GM12878 (cell line): ENCODE measurements around the gene CIDEA. TPM values are rescaled to one million over a fixed set of nuclear protein-coding genes. Genes with fewer than 3 reads are reported as not detected.

Experiments
- ATAC-seq: fragments of 200-7000 bp; cut with Tn5 transposase; 3 replicates; pipeline ENCODE4 v1.9.1; 2020; ENCODE audit warnings: mild to moderate bottlenecking, moderate library complexity
- BruUV-seq: library from RNA; stranded (reverse); fragments of 400-500 nt; replicated peaks from 2 replicates; lab custom pipeline; 2021; lab: Mats Ljungman, UMichigan
- CTCF ChIA-PET: fragments of 300-600 bp; sonication (Branson Sonifier 250); formaldehyde crosslinking; extraction: SDS; loops from one replicate; lab custom pipeline; 2021; ENCODE audit warnings: inconsistent platforms; lab: Yijun Ruan, JAX
- POLR2A ChIA-PET: fragments of 350-600 bp; formaldehyde crosslinking; extraction: SDS; loops from one replicate; lab custom pipeline; 2021; ENCODE audit warnings: inconsistent platforms; lab: Charles Lee
- RAD21 ChIA-PET: fragments of 300-600 bp; sonication (Branson Sonifier 250); formaldehyde crosslinking; loops from one replicate; lab custom pipeline; 2023; ENCODE audit warnings: antibody characterized with exemption; ENCODE audit not compliant: unreplicated experiment; lab: Charles Lee
- SMC1A ChIA-PET: fragments of 300-600 bp; sonication (Branson Sonifier 250); formaldehyde crosslinking; loops from one replicate; lab custom pipeline; 2023; ENCODE audit not compliant: unreplicated experiment, uncharacterized antibody; lab: Charles Lee
- DNase-seq: peaks from one replicate; pipeline ENCODE4 v3.0.0-alpha.2; 2011; ENCODE audit warnings: low read depth, low spot score
- FAIRE-seq: peaks from 3 replicates; lab custom pipeline; 2011; peaks lifted over from hg19 to GRCh38; lab: Jason Lieb, UNC
- H2AFZ ChIP-seq: 2 replicates; pipeline ENCODE4 v1.6.0; 2011; ENCODE audit warnings: low read depth, low read length, control low read depth; ENCODE audit not compliant: control insufficient read depth
- H3K27ac ChIP-seq: 2 replicates; pipeline ENCODE4 v1.5.1; 2011; ENCODE audit warnings: control low read depth; ENCODE audit not compliant: control insufficient read depth, insufficient read depth
- H3K27me3 ChIP-seq, 2 experiments: replicated peaks in 1 of 2; 2 replicates each; pipeline versions ENCODE4 v1.6.0 to v1.6.1; 2011; ENCODE audit warnings: low read length in 1 of 2; ENCODE audit not compliant: control insufficient read depth in 2 of 2, insufficient read depth in 2 of 2
- H3K36me3 ChIP-seq, 2 experiments: 2 replicates each; pipeline ENCODE4 v1.5.1; 2011; ENCODE audit warnings: low read length in 1 of 2; ENCODE audit not compliant: control insufficient read depth in 2 of 2, insufficient read depth in 2 of 2
- H3K4me1 ChIP-seq: 2 replicates; pipeline ENCODE4 v1.6.1; 2011; ENCODE audit warnings: mild to moderate bottlenecking, low read length, moderate library complexity, mixed read lengths; ENCODE audit not compliant: control insufficient read depth, insufficient read depth
- H3K4me2 ChIP-seq: 2 replicates; pipeline ENCODE4 v1.6.0; 2011; ENCODE audit warnings: control low read depth; ENCODE audit not compliant: control insufficient read depth, insufficient read depth
- H3K4me3 ChIP-seq: fragments of 200-600 bp; sonication (generic); 2 replicates; pipeline ENCODE4 v1.5.1; 2016
- H3K79me2 ChIP-seq: 2 replicates; pipeline ENCODE4 v1.6.0; 2011; ENCODE audit warnings: low read length; ENCODE audit not compliant: control insufficient read depth, insufficient read depth
- H3K9ac ChIP-seq: 2 replicates; pipeline ENCODE4 v1.8.0; 2011; ENCODE audit warnings: low read length, control low read depth, mixed read lengths; ENCODE audit not compliant: control insufficient read depth, insufficient read depth
- H3K9me3 ChIP-seq: replicated peaks from 3 replicates; pipeline ENCODE4 v1.5.1; 2011; ENCODE audit warnings: mild to moderate bottlenecking, low read length; ENCODE audit not compliant: control insufficient read depth, insufficient read depth
- H4K20me1 ChIP-seq: 2 replicates; pipeline ENCODE4 v1.6.0; 2011; ENCODE audit not compliant: control insufficient read depth, insufficient read depth
- BCL3 ChIP-seq: IDR thresholded peaks from 2 replicates; pipeline ENCODE4 v1.6.1; 2011; ENCODE audit warnings: borderline replicate concordance, low read depth, mild to moderate bottlenecking, moderate library complexity, low read length; ENCODE audit not compliant: insufficient read depth, poor library complexity, severe bottlenecking
- CHD1 ChIP-seq: IDR thresholded peaks from 2 replicates; pipeline ENCODE4 v1.6.1; 2012; ENCODE audit warnings: low read depth, low read length, improper control_type of control experiment
- E4F1 ChIP-seq: fragments of 450-650 bp; IDR thresholded peaks from 2 replicates; pipeline ENCODE4 v1.6.1; 2018; ENCODE audit warnings: borderline replicate concordance, mild to moderate bottlenecking; ENCODE audit not compliant: partially characterized antibody
- EP300 ChIP-seq, 2 experiments: fragments of 150-350 bp in 1 of 2; IDR thresholded peaks; 2 replicates each; pipeline ENCODE4 v1.6.1; 2011 to 2012; ENCODE audit warnings: low read depth in 2 of 2, low read length in 2 of 2, borderline replicate concordance in 1 of 2, improper control_type of control experiment in 1 of 2, inconsistent platforms in 1 of 2; ENCODE audit not compliant: control insufficient read depth in 1 of 2
- HDGF ChIP-seq: fragments of 450-650 bp; IDR thresholded peaks from 2 replicates; pipeline ENCODE4 v1.6.1; 2016; ENCODE audit warnings: antibody characterized with exemption
- NRF1 ChIP-seq: conservative IDR thresholded peaks from 2 replicates; pipeline ENCODE4 v1.6.1; 2011; ENCODE audit warnings: mild to moderate bottlenecking, low read depth, low read length, improper control_type of control experiment
- POLR2A ChIP-seq: IDR thresholded peaks from 2 replicates; pipeline ENCODE4 v1.6.1; 2011; ENCODE audit warnings: low read depth, mild to moderate bottlenecking, low read length
- RELB ChIP-seq: fragments of 450-650 bp; IDR thresholded peaks from 2 replicates; pipeline ENCODE4 v1.6.1; 2017; ENCODE audit warnings: low read depth, mild to moderate bottlenecking, moderate library complexity
- ZBED1 ChIP-seq: IDR thresholded peaks from 2 replicates; pipeline ENCODE4 v1.6.1; 2016; ENCODE audit warnings: borderline replicate concordance
- WGBS: methylation state at CpG from one replicate; pipeline ENCODE4 v1.1.6; 2016; ENCODE audit warnings: low lambda C conversion rate; ENCODE audit not compliant: insufficient replicate concordance, insufficient coverage; ENCODE audit errors: missing lambda C conversion rate; 5-methylcytosine and 5-hydroxymethylcytosine counted together
- in situ Hi-C: fragments of 300-500 bp; cut with MboI; formaldehyde crosslinking; loops from 9 replicates; pipeline ENCODE4 v1.14.3; 2018; ENCODE audit warnings: mixed read lengths
- intact Hi-C: fragments of 100-400 bp; cut with micrococcal nuclease; formaldehyde crosslinking; loops from one replicate; pipeline ENCODE4 v1.14.2; 2022; ENCODE audit not compliant: unreplicated experiment
- polyA plus RNA-seq, 11 experiments: library from polyadenylated mRNA; depleted of rRNA in 4 of 11; unstranded in 6 of 11; stranded (reverse) in 5 of 11; fragments of >200 nt; fragmentation: Nextera tagmentation in 4 of 11; fragmentation: Illumina TruSeq in 1 of 11; extraction: Ambion mirVana in 4 of 11; extraction: Trizol in 1 of 11; gene quantifications; 1 replicate in 1 of 11; 2 replicates in 10 of 11; pipeline versions ENCODE4 v1.2.1 to v1.2.3, GENCODE V29; 2011 to 2016; ENCODE audit warnings: inconsistent platforms in 2 of 11, missing spikeins in 2 of 11, low read depth in 1 of 11
- total RNA-seq, 4 experiments: library from RNA; depleted of rRNA in 3 of 4; stranded (reverse); fragments of >200 nt in 3 of 4; fragmentation: Illumina TruSeq in 1 of 4; extraction: Trizol in 1 of 4; gene quantifications; 2 replicates each; pipeline versions ENCODE4 v1.2.1 to v1.2.3, GENCODE V29; 2013 to 2021

Gene CIDEA
- total and polyA plus RNA-seq, 10 of the 15 experiments (the other 5 are each of a cell fraction or from before 2014, with no cell fraction given), result not detected

- DNase-seq (no peak), FAIRE-seq (no peak), ATAC-seq (no peak)
- BruUV-seq, result no TSS peak
- Histone ChIP-seq H3K27ac (no peak overlapping the region), H3K9me3 (no peaks in the 10 kb centered on the region), H3K79me2 (no peaks in the 10 kb centered on the region), H3K4me1 (no peaks in the 10 kb centered on the region), H2AFZ (no peak overlapping the region), H3K9ac (no peak overlapping the region), H3K4me2 (no peak overlapping the region), H3K36me3 (no peaks in the 10 kb centered on the region), H3K27me3 (no peaks in the 10 kb centered on the region; a peak in 2 of 4 replicates), H3K4me3 (no peak overlapping the region), H4K20me1 (no peaks in the 10 kb centered on the region)
- RAD21 ChIA-PET, result no interaction called here
- CTCF ChIA-PET, result no interaction called here
- 53% methylated on average over 6 of the region's 6 CpGs for WGBS
- in situ Hi-C loops (no loop called here), intact Hi-C loops (no loop called here)
- SMC1A ChIA-PET, result no interaction called here
- POLR2A ChIA-PET, result no interaction called here
- no peak for TF ChIP-seq HDGF
- TF ChIP-seq ZBED1, result no peak
- no peak for TF ChIP-seq NRF1
- TF ChIP-seq EP300 (IDR thresholded peaks at IDR 0.05; ENCODE audit: borderline replicate concordance in 1 of 2, control insufficient read depth in 1 of 2, low read depth in 2 of 2, low read length in 2 of 2), result no peak
- TF ChIP-seq CHD1, result no peak
- TF ChIP-seq POLR2A, result no peak
- no peak for TF ChIP-seq E4F1
- TF ChIP-seq RELB, result no peak
- TF ChIP-seq BCL3, result no peak
Measured at GRCh38 chr18:12247946-12248345, 6.2 kb upstream of the CIDEA start.
